Glomerular visceral epithelial cell (primary cell): Measurements from ENCODE around the gene MXD1.

Experiments used
- DNase-seq: peaks from one replicate; pipeline ENCODE4 v3.0.0-alpha.2; 2016; ENCODE audit errors: extremely low spot score

MXD1 gene

DNA sequence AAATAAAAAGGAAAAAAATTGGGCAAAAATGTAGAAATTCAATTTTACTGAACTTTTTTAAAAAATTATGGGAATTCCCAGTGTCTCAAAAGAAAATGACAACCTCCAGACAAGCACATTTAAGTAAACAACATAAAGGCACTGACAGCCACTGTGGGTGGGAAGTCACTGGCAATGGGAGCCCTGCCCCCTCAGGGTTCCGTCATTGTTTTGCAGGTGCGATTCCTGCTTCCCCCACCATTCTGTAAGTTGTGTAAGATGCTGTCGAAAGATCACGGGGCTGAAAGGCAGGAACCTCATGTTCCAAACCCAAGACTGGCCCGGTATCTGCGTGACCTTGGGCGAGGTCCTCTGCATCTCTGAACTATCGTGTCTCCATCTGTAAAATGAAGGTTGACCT is 62.3 kb downstream of the MXD1 start:
- DNase-seq: no peak

DNA sequence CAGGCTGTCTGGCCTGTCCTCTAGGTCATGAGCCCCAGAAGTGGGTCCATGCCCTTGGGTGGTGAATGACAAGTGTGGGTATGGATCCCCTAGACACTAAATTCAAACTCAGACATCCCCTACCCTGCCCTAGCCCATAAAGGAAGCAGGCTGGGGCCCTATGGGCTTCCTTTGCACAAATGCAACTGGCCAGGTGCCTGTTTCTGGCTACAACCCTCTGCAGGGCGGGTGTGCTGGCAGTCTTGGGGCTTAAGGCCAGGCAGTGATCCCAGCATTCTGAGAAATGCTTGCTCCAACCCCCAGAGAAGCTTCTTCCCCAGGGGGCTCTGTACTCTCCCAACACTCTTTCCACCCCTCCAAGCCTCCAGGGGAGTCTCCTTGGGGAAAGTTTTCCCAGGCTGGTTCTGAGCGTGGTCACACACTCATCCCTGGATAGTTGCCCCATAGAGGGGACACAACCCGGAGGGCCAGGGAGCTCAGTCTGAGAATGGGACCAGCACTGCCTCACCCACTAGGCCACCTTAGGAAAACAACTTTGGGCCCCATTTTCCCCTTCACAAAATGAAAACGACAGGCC is 63.1 kb downstream of the MXD1 start:
- no peak for DNase-seq

DNA sequence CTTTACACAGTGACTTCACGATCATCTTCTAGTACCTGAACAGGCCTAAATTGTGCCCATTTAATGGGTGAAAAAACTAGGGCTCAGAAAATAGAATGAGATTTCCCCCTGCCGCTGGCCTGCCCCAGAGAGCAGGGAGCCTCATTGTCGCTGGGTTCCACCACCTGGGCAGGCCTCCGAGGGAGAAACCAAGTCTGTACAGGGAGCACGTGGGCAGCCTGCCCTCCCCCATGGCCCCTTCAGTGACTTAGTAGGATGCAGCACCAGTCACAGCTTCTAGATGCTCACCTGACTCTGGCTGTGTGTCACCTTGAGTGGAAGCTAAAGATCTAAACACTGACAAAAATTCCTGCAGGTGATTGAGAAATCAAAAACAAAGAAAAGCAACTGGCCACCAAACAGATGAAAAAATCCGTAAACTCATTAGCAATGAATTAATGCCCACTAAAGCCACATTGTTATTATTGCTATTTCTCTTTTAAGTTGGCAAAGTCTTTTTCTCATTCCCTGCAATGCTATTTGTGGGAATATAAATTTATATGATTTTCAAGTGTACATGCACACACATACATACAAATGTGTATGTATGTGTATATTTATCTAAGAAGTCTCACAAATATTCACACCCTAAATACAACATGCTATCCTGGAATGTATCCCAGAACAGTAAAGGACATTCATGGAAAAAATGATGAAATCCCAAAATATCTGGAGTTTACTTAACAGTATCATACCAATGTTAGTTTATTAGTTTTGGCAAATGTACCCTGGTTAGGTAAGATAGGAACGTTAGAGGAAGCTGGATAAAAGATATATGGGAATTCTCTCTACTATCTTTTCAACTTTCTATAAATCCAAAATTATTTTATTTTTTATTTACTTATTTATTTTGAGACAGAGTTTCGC is 65.2 kb downstream of the MXD1 start:
- no peak for DNase-seq

DNA sequence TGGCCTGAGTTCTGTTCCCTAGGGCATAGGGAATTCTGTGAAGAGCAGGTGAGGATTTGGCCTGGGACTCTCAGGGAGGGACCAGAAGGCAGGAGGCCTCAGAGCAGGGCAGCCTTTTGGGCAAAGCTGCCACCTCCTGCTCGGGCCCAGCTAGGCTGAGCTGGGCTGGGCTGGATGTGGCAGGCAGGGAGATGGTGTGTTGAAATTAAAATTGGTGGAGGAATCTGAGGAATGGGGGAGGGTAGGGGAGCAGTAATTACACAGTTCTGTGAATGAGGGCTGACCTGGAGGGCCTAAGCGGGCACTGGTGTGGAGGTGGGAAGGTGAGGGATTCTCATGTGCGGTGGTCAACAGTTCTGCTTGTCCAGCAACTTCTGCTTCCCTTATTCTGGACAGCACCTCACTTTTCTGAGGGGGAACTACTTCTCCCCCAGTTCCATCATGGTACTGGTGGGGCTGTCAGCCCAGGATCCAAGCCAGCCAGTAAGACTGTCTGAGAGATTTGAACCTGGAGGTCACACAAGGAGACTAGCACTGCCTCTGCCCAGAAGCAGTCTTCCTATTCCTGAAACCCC is 68.6 kb downstream of the MXD1 start:
- no peak for DNase-seq

DNA sequence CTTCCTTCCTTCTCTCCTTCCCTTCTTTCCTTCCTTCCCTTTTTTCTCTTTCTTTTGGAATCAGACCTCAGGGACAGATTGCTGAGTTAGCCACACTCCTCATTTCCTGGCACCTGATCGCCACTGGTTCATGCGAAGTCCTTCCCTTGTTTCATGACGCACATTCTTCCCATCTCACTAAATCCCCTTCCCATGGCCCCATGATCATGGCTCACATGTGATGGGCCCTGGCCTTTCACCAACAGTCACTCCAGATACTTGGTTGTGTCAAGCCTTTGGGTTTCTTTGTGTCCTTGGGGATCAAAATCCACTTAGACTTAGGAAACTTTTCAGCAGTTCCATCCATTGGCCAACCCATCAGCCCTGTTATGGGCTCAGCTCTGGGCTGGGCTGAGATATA is 70.3 kb downstream of the MXD1 start:
- DNase-seq: no peak

DNA sequence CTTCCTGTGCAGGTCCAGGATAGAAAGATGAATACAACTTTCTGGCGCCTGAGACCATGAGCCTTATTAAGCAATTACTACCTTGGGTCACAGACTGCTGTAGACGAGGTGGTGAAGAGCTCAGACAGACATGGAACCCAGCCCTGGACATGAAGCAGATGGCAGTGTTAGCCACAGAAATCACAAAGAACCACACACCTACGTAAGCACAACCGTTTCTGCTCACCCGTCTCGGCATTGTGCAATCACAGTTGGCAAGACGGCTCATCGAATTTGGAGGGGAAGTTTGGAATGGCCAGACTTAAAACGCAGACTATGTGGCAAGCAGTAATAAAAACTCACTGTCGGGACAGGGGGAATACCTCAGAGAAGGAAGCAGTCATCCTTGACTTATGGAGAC is 70.8 kb downstream of the MXD1 start:
- no peak for DNase-seq

DNA sequence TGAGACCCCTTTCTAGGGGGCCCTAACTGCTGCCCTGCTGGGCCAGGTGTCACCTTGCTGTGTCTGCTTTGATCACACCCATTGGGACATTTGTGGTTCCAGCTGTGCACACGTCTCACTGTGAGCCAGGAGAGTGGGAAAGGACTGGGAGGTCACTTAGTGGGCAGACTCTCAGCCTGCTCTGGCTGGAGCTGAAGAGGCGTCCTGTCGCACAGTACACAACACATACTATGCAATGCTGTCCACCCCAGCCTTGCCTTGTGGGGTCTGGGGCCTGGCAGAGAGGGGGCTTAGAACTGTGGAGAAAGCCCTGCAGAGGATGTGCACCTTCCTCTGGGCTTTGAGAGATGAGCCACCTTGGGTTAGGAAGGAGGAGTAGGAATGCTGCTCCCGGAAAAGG is 71.8 kb downstream of the MXD1 start:
- no peak for DNase-seq

DNA sequence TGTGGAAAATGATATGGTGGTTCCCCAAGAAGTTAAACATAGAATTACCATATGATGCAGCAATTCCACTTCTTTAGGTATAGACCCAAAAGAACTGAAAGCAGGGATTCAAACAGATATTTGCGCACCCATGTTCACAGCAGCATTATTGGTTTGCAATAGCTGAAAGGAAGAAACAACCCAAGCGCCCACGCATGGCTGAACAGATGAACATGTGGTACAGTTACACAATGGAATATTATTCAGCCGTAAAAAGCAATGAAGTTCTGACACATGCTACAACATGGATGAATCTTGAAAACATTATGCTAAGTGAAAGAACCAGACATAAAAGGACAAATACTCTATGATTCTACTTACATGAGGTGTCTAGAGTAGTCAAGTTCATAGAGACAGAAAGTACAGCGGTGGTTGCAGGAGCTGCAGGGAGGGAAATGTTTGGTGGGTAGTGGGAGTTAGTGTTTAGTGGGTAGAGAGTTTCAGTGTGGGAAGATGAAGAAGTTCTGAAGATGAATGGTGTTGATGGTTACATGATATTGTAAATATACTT is 73.3 kb downstream of the MXD1 start:
- no peak for DNase-seq

DNA sequence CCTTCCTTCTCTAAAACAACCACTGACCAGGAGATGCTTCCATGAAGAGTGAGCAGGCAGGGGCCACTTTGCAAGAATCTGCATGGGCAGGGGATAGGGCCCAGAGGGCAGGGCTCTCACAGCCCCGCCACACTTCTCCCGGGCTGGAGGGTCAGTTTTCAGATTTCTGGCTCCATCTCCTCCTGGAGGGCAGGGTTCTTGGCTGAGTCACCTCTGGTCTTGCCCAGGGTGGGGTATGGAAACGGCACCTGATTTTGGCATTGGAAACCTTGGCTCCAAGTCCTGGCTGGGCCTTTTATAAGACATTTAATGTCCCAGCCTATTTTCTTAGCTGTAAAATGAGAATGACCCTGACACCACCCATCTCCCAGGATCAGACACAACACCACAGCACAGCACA is 74.1 kb downstream of the MXD1 start:
- DNase-seq: no peak

DNA sequence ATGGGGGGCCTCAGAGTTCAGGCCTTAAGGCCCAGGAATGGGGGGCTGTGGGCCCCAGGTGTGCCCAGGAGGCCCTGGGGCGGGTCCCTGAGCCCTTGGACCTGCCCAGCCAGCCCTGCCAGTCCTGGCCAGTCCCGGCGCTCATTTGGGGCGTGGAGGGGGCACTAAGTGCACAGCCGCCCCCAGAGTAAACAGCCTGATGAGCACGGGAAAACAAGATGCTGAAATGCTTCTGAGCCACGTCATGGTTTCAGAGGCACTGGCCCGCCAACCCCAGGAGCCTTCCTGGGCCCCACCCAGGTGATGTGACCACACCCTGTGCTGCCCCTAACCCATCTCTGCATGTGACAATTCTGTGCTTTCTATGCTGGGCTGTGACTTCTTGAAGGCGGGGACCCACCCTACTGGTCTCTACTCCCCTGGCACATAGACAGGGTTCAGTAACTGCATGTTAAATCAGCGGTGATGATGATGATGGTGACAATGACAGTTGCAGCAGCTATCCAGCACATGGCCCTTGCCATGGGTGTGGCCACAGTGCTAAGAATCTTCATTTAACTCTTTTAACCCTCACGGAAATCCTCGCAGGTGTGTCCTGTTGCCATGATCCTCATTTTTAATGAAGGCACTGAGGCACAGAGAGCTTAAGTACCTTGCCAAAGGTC is 74.7 kb downstream of the MXD1 start:
- DNase-seq: no peak
